ENCODE measurements around the gene ATF4.
A peak's percentile ranks its signal among the peaks of the same experiment; 100 is the strongest.

Gene ATF4

GRCh38 chr22:39562839-39563489 is 42.6 kb downstream of the ATF4 start:
- no peak for DNase-seq

- DNase-seq, result no peak
Observed at GRCh38 chr22:39563571-39564428, 43.4 kb downstream of the ATF4 start.

GRCh38 chr22:39565414-39565944 is 45.1 kb downstream of the ATF4 start:
- no peak for DNase-seq

- peak; percentile 34 for DNase-seq
Observed at GRCh38 chr22:39567135-39567946, 47.0 kb downstream of the ATF4 start.

GRCh38 chr22:39568278-39568981 is 48.1 kb downstream of the ATF4 start:
- no peak for DNase-seq

- DNase-seq, result no peak
Observed at GRCh38 chr22:39569066-39569465, 48.7 kb downstream of the ATF4 start.

- DNase-seq, result no peak
Observed at GRCh38 chr22:39570226-39570625, 49.9 kb downstream of the ATF4 start.

- no peak for DNase-seq
Observed at GRCh38 chr22:39570665-39571064, 50.3 kb downstream of the ATF4 start, which contains the start of gene CACNA1I. TSS of gene CACNA1I (plus strand) at chr22:39570753. CDS start at chr22:39570753, 0 bp downstream.

GRCh38 chr22:39571538-39571937 is 51.2 kb downstream of the ATF4 start:
- DNase-seq, result no peak
